ENCODE results near the gene TRIM47.

TRIM47 gene

GRCh38 chr17:75892556-75893224 lies 14.3 kb upstream of the TRIM47 start:
- peaks cover 15% of the 10 kb centered on the region for H3K79me2 ChIP-seq (ENCODE audit: insufficient read depth, low read length)
- no peak overlapping the region for H3K4me3 ChIP-seq (ENCODE audit: insufficient read depth, low read length, poor library complexity, severe bottlenecking)
- no peak overlapping the region for H3K4me2 ChIP-seq (ENCODE audit: low read depth, low read length, poor library complexity, severe bottlenecking)
- H3F3A ChIP-seq (ENCODE audit: insufficient read depth), result peaks cover 6% of the 10 kb centered on the region
- H3K9me2 ChIP-seq (replicated peaks; ENCODE audit: insufficient read depth, low read length), result no peaks in the 10 kb centered on the region
- H3K9me3 ChIP-seq (ENCODE audit: insufficient read depth, low read length), result no peaks in the 10 kb centered on the region
- H3K27ac ChIP-seq (ENCODE audit: low read depth, low read length), result no peak overlapping the region
- no peak overlapping the region for H3K9ac ChIP-seq (ENCODE audit: low read length)
- no peaks in the 10 kb centered on the region for H3K36me3 ChIP-seq (ENCODE audit: low read length)
- no peak for TF ChIP-seq CTCF (IDR thresholded peaks at IDR 0.05; ENCODE audit: insufficient read depth, low read length, poor library complexity, severe bottlenecking)
- no peak for TF ChIP-seq EZH2phosphoT487 (conservative IDR thresholded peaks at IDR 0.05; ENCODE audit: low read length)
- no peak overlapping the region for H2AFZ ChIP-seq (ENCODE audit: low read depth, low read length, severe bottlenecking)
- H4K20me1 ChIP-seq (ENCODE audit: low read depth, low read length), result no peaks in the 10 kb centered on the region
- H3K27me3 ChIP-seq (ENCODE audit: low read length), result no peaks in the 10 kb centered on the region

- H3K27ac ChIP-seq (ENCODE audit: low read depth, low read length), result no peak overlapping the region
Measured at GRCh38 chr17:75891605-75892555, 13.5 kb upstream of the TRIM47 start.

DNA sequence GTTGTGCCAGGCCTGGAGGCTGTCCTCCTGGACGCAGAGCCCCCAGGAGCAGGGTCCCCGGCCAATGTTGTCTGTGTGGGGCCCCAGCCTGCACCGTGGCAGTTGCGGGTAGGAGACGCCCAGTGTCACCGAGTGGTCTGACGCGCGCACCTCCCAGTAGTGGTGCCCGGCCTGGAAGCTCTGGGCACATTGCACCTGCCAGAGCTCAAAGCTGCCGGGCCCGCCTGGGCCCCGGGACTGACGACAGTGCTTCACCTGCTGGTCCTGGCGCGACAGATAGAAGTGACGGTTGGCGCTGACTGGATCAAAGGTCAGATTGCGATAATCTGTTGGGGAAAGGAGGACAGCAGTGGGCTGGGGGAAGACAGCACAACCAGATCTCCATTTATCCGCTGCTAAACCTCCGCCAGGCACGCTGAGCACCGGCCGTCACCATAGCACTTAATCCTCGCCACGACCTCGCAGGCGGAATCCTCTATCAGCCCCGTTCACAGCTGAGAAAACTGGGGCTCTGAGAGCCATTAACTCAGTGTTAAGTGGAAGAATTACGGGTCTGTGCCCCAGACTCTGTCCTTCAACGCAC lies 12.7 kb upstream of the TRIM47 start:
- Histone ChIP-seq H3K4me2 (ENCODE audit: low read depth, low read length, poor library complexity, severe bottlenecking) (no peak overlapping the region), H3K4me3 (ENCODE audit: insufficient read depth, low read length, poor library complexity, severe bottlenecking) (no peak overlapping the region), H3K9ac (ENCODE audit: low read length) (no peak overlapping the region), H3K27ac (ENCODE audit: low read depth, low read length) (no peak overlapping the region), H2AFZ (ENCODE audit: low read depth, low read length, severe bottlenecking) (no peak overlapping the region), H3K27me3 (ENCODE audit: low read length) (no peaks in the 10 kb centered on the region), H3K9me2 (replicated peaks; ENCODE audit: insufficient read depth, low read length) (no peaks in the 10 kb centered on the region), H3F3A (ENCODE audit: insufficient read depth) (no peaks in the 10 kb centered on the region), H3K79me2 (ENCODE audit: insufficient read depth, low read length) (peaks cover 15% of the 10 kb centered on the region), H3K9me3 (ENCODE audit: insufficient read depth, low read length) (no peaks in the 10 kb centered on the region), H3K36me3 (ENCODE audit: low read length) (no peaks in the 10 kb centered on the region), H4K20me1 (ENCODE audit: low read depth, low read length) (no peaks in the 10 kb centered on the region)
- no peak for TF ChIP-seq CTCF (IDR thresholded peaks at IDR 0.05; ENCODE audit: insufficient read depth, low read length, poor library complexity, severe bottlenecking)
- no peak for TF ChIP-seq EZH2phosphoT487 (conservative IDR thresholded peaks at IDR 0.05; ENCODE audit: low read length)

More at GRCh38 chr17:75891605-75892555, 13.5 kb upstream of the TRIM47 start:
- Histone ChIP-seq H3K9me2 (replicated peaks; ENCODE audit: insufficient read depth, low read length) (no peaks in the 10 kb centered on the region), H3K4me2 (ENCODE audit: low read depth, low read length, poor library complexity, severe bottlenecking) (no peak overlapping the region), H3K27me3 (ENCODE audit: low read length) (no peaks in the 10 kb centered on the region), H2AFZ (ENCODE audit: low read depth, low read length, severe bottlenecking) (no peak overlapping the region), H3K9me3 (ENCODE audit: insufficient read depth, low read length) (no peaks in the 10 kb centered on the region), H3K79me2 (ENCODE audit: insufficient read depth, low read length) (peaks cover 15% of the 10 kb centered on the region), H3K4me3 (ENCODE audit: insufficient read depth, low read length, poor library complexity, severe bottlenecking) (no peak overlapping the region), H4K20me1 (ENCODE audit: low read depth, low read length) (no peaks in the 10 kb centered on the region), H3F3A (ENCODE audit: insufficient read depth) (no peaks in the 10 kb centered on the region), H3K9ac (ENCODE audit: low read length) (no peak overlapping the region), H3K36me3 (ENCODE audit: low read length) (no peaks in the 10 kb centered on the region)
- TF ChIP-seq CTCF (IDR thresholded peaks at IDR 0.05; ENCODE audit: insufficient read depth, low read length, poor library complexity, severe bottlenecking), result no peak
- TF ChIP-seq EZH2phosphoT487 (conservative IDR thresholded peaks at IDR 0.05; ENCODE audit: low read length), result no peak

All from SU-DHL-6 (cell line).